Spleen (tissue), 11 donors: ENCODE data around the gene TAF7L. TPM values are rescaled to one million over a fixed set of nuclear protein-coding genes. Genes with fewer than 3 reads are reported as not detected.

ENCODE experiments used
- DNase-seq: peaks from one replicate; pipeline ENCODE4 v3.0.0-alpha.2; 2020
- H3K27ac ChIP-seq, 8 donors: fragments of 200-600 bp; sonication (generic) in 7 of 8; 1 replicate in 4 of 8; 2 replicates in 4 of 8; pipeline versions ENCODE4 v1.5.0 to v1.8.0; 2016 to 2021; ENCODE audit warnings: inconsistent platforms in 4 of 8, mild to moderate bottlenecking in 4 of 8, moderate library complexity in 1 of 8
- H3K27me3 ChIP-seq, 7 donors: fragments of 200-600 bp; sonication (generic) in 6 of 7; replicated peaks in 1 of 7; 1 replicate in 4 of 7; 2 replicates in 3 of 7; pipeline versions ENCODE4 v1.5.0 to v1.8.0; 2016 to 2021; ENCODE audit warnings: inconsistent platforms in 3 of 7, mild to moderate bottlenecking in 1 of 7
- H3K36me3 ChIP-seq, 6 donors: fragments of 200-600 bp; sonication (generic) in 5 of 6; 1 replicate in 4 of 6; 2 replicates in 2 of 6; pipeline versions ENCODE4 v1.5.0 to v1.8.0; 2016 to 2021; ENCODE audit warnings: inconsistent platforms in 2 of 6
- H3K4me1 ChIP-seq, 6 donors: fragments of 200-600 bp; sonication (generic) in 5 of 6; 1 replicate in 3 of 6; 2 replicates in 3 of 6; pipeline versions ENCODE4 v1.5.0 to v1.8.0; 2016 to 2021; ENCODE audit warnings: inconsistent platforms in 3 of 6
- H3K4me3 ChIP-seq, 8 donors: fragments of 200-600 bp; sonication (generic) in 7 of 8; 1 replicate in 4 of 8; 2 replicates in 4 of 8; pipeline versions ENCODE4 v1.5.0 to v1.8.0; 2016 to 2021; ENCODE audit warnings: inconsistent platforms in 4 of 8, mild to moderate bottlenecking in 4 of 8, moderate library complexity in 2 of 8
- H3K9me3 ChIP-seq, 8 donors: fragments of 200-600 bp; sonication (generic) in 7 of 8; 1 replicate in 4 of 8; 2 replicates in 4 of 8; pipeline versions ENCODE4 v1.5.0 to v1.8.0; 2016 to 2021; ENCODE audit warnings: inconsistent platforms in 4 of 8
- CTCF ChIP-seq, 11 experiments: fragments of 200-600 bp in 7 of 11; fragments of 450-650 bp in 4 of 11; sonication (generic) in 4 of 11; IDR thresholded peaks in 8 of 11; conservative IDR thresholded peaks in 3 of 11; 1 replicate in 7 of 11; 2 replicates in 4 of 11; pipeline versions ENCODE4 v1.4.0 to v1.8.0; 2016 to 2021; ENCODE audit warnings: antibody characterized with exemption in 11 of 11, inconsistent platforms in 4 of 11, mild to moderate bottlenecking in 1 of 11
- POLR2A ChIP-seq, 3 donors: fragments of 450-650 bp; IDR thresholded peaks; one replicate each; pipeline ENCODE4 v1.5.1; 2017; ENCODE audit warnings: antibody characterized with exemption in 3 of 3, mild to moderate bottlenecking in 1 of 3
- POLR2AphosphoS5 ChIP-seq, 3 donors: sonication (generic); formaldehyde crosslinking; IDR thresholded peaks; one replicate each; pipeline ENCODE4 v1.5.1; 2017; ENCODE audit warnings: antibody characterized with exemption in 3 of 3
- whole genome bisulfite sequencing, 5 donors: extraction: QIAGEN DNeasy Blood & Tissue Kit in 3 of 5; methylation state at CpG; one replicate each; pipeline versions ENCODE4 v1.1.5 to v1.1.7; 2013 to 2018; 5-methylcytosine and 5-hydroxymethylcytosine counted together
- intact Hi-C: fragments of 100-400 bp; cut with DNase I; formaldehyde crosslinking; loops from one replicate; pipeline ENCODE4 v1.15.0; 2023; ENCODE audit warnings: low total_unique reads
- polyA plus RNA-seq, 3 donors: library from polyadenylated mRNA; stranded (reverse); fragments of 200-250 nt; gene quantifications; one replicate each; pipeline ENCODE4 v1.2.1, GENCODE V29; 2013
- total RNA-seq, 7 donors: library from RNA; depleted of rRNA in 3 of 7; stranded (reverse); fragments of >200 nt in 3 of 7; fragmentation: NEBNext Ultra II Directional in 4 of 7; extraction: Animal tissue kit (Norgen Biotek cat#: 25700) in 4 of 7; gene quantifications; one replicate each; pipeline versions ENCODE4 v1.1.0 to v1.2.1, GENCODE V29; 2016 to 2021
- donor health status: healthy with polysubstance abuse.
- donor health status: DM: no; HTN: no; CAD: no; lungs with moderate emphysema.
- donor health status: DM: no; HTN: no; CAD: no.
- donor health status: Bipolar disorder and iron deficiency.
- donor health status: healthy.
- donor health status: DM: no; HTN: no; CAD: no.
- donor health status: DM: yes; HTN: yes; CAD: no.

TAF7L gene
- total and polyA plus RNA-seq, 10 donors = 0.09 to 0.20 (median 0.13) TPM; not detected in 6

- Histone ChIP-seq H3K9me3 (no peaks in the 10 kb centered on the region), H3K27ac (no peak overlapping the region), H3K36me3 (no peaks in the 10 kb centered on the region), H3K27me3 (peaks cover 0 to 27% (median 11%) of the 10 kb centered on the region in 7 donors), H3K4me3 (no peak overlapping the region), H3K4me1 (no peaks in the 10 kb centered on the region)
- DNase-seq = no peak
- 5 to 20% (median 13%) methylated on average over 2 of the region's 2 CpGs for WGBS, 5 donors
- TF ChIP-seq POLR2A (IDR thresholded peaks at IDR 0.05) = no peak
- TF ChIP-seq POLR2AphosphoS5 (IDR thresholded peaks at IDR 0.05) = no peak
- peak in 9 of 11 experiments; percentile 31 to 64 (median 49) for TF ChIP-seq CTCF (IDR thresholded peaks at IDR 0.05 in 8 of 11, conservative IDR thresholded peaks at IDR 0.05 in 3 of 11)
- intact Hi-C loops = no loop called here
Observed at GRCh38 chrX:101287402-101287801, 3.7 kb downstream of the TAF7L start.

- Histone ChIP-seq H3K9me3 (no peaks in the 10 kb centered on the region), H3K36me3 (no peaks in the 10 kb centered on the region), H3K27me3 (peaks cover 0 to 9% (median 0%) of the 10 kb centered on the region in 7 donors), H3K27ac (no peak overlapping the region), H3K4me1 (no peaks in the 10 kb centered on the region), H3K4me3 (no peak overlapping the region)
- TF ChIP-seq POLR2AphosphoS5 (IDR thresholded peaks at IDR 0.05) (no peak), POLR2A (IDR thresholded peaks at IDR 0.05) (no peak), CTCF (IDR thresholded peaks at IDR 0.05 in 8 of 11, conservative IDR thresholded peaks at IDR 0.05 in 3 of 11) (no peak)
- 65 to 97% (median 87%) methylated on average over 2 of the region's 2 CpGs for WGBS, 5 donors
- no peak for DNase-seq
- intact Hi-C loops = no loop called here
Observed at GRCh38 chrX:101276238-101276637, 14.9 kb downstream of the TAF7L start.

GRCh38 chrX:101274198-101274597 lies 16.9 kb downstream of the TAF7L start:
- Histone ChIP-seq H3K4me3 (no peak overlapping the region), H3K9me3 (no peaks in the 10 kb centered on the region), H3K36me3 (no peaks in the 10 kb centered on the region), H3K27me3 (peaks cover 0 to 9% (median 0%) of the 10 kb centered on the region in 7 donors), H3K4me1 (no peaks in the 10 kb centered on the region), H3K27ac (no peak overlapping the region)
- DNase-seq = no peak
- WGBS, 5 donors = 87 to 97% (median 93%) methylated on average over 5 to 6 of the region's 6 CpGs
- TF ChIP-seq POLR2AphosphoS5 (IDR thresholded peaks at IDR 0.05) = no peak
- no peak for TF ChIP-seq POLR2A (IDR thresholded peaks at IDR 0.05)
- TF ChIP-seq CTCF (IDR thresholded peaks at IDR 0.05 in 8 of 11, conservative IDR thresholded peaks at IDR 0.05 in 3 of 11) = no peak
- intact Hi-C loops = no loop called here

GRCh38 chrX:101265869-101266428 lies 25.2 kb downstream of the TAF7L start:
- no peak for TF ChIP-seq POLR2AphosphoS5 (IDR thresholded peaks at IDR 0.05)
- TF ChIP-seq POLR2A (IDR thresholded peaks at IDR 0.05) = no peak
- no peak for TF ChIP-seq CTCF (IDR thresholded peaks at IDR 0.05 in 8 of 11, conservative IDR thresholded peaks at IDR 0.05 in 3 of 11)
- no peaks in the 10 kb centered on the region for H3K9me3 ChIP-seq
- intact Hi-C loops = no loop called here
- H3K27ac ChIP-seq = peak overlapping the region in 1 of 8 donors; percentile 45
- DNase-seq = no peak
- WGBS, 5 donors = 54 to 77% (median 73%) methylated on average over 5 of the region's 5 CpGs
- no peaks in the 10 kb centered on the region for H3K36me3 ChIP-seq
- H3K4me1 ChIP-seq = no peaks in the 10 kb centered on the region
- H3K27me3 ChIP-seq = no peaks in the 10 kb centered on the region
- H3K4me3 ChIP-seq = no peak overlapping the region
